Urothelium cell line (cell line): ENCODE results near the gene IL3RA.
"Not testable (repeated sequence)": the region's sequence is repeated elsewhere in the genome, so short reads cannot be mapped to it uniquely, and the experiment has no call there.

Experiments used
- DNase-seq: peaks from one replicate; pipeline ENCODE4 v3.0.0; 2011; ENCODE audit warnings: low spot score, mixed read lengths
- FAIRE-seq: peaks from 2 replicates; lab custom pipeline; 2011; peaks lifted over from hg19 to GRCh38; lab: Jason Lieb, UNC

IL3RA gene

DNA sequence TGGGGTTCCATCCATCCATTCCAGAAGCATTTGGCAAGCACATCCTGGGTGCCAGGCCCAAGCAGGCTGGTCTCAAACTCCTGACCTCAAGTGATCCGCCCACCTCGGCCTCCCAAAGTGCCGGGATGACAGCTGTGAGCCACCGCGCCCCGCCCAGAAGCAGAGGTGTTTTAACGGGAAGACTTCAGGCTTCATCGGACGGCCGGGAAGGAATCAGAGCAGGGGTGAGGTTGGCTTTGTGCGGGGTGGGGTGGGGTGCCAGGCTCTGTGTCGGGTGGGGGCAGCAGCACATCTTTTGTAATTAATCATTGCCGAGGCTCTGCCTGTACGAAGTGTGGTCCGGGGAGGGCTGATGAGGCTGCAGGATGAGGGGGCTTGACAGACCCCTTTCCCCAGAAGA lies 60.4 kb downstream of the IL3RA start:
- DNase-seq (no peak), FAIRE-seq (no peak)

DNA sequence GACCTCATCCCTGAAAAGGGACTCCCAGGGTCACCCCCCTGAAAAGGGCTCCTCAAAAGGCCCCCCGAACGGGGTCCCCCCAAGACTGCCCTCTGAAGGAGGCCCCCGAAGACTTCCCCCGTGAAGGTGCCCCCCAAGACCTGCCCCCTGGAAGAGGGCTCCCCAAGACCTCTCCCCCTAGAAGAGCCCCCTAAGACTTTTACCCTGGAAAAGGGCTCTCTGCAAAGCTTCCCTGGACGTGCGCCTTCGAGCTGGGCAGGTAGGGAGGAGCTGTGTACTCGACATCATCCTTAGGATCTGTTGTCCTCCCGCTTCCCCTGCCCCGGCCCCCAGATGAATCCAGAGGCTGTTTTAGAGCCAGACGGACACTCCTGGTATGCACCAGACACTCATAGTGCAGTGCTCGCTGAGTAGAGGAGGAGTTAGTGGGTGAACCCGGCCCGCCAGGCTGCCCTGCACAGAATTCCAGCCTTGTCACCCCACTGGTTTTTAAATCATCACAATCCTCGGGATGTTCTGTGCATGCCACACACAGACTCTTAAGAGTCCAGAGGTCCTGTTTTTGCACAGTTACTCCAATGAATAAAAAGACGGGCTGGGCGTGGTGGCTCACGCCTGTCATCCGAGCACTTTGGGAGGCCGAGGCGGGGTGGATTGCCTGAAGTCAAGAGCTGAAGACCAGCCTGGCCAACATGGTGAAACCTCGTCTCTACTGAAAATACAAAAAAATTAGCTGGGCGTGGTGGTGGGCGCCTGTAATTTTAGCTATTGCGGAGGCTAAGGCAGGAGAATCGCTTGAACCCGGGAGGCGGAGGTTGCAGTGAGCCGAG lies 61.1 kb downstream of the IL3RA start:
- no peak for FAIRE-seq
- no peak for DNase-seq

DNA sequence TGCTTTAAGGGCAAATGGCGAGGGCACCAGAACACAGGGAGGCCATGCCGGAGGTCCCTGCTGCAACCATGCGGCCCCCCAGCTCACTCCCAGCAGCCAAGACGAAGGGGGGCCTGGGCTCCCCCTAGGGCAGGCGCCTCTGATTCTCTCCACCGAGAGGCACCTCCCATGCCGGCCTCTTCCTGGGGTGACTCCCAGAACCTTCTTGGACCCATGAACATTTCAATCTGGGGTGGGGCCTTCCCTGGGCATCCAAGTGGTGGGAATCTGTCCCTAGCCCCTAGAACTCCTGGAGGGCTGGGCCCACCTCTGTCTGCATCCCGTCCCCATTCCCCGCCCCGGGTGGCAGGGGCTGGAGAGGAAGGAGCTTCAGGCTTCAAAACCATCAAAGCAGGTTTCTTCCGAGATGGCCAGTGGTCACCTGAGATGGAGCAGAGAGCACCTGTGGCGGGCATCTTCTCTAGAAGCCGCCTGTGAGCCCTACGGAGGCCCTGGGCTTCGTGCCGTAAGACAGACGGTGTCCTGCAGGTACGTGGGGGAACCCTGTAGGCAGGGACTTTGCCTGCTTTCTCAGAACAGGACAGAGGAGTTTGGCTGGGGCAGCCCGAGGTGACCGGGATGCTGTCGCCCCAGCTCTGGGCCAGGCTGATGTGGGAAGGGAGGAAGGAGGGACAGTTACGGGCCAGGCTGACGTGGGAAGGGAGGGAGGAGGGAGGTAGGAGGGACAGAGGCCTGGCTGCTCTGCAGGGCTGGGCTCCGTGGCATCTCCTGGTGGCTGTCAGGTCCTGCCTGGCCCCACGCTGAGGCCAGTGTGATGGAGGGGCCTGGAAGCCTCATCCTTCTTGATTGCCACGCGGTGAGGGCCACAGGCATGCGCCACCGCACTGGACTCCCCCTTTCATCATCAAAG lies 62.1 kb downstream of the IL3RA start:
- no peak for FAIRE-seq
- DNase-seq: no peak

DNA sequence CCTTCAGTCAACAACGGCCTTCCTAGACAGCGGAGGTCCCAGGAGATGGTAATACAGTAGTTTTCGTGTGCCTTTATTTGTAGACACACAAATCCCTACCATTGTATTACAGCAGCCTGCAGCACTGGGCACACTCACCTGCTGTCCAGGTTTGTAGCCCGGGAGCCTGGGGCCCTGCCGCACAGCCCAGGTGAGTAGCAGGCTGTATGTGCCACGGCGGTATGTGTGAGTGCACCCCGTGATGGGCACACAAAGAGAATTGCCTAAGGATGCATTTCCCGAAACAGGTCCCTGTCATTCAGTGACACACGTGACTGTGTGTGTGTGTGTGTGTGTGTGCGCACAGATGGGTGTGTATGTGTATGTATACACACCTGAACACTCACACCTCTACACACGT lies 63.5 kb downstream of the IL3RA start:
- no peak for DNase-seq
- no peak for FAIRE-seq

DNA sequence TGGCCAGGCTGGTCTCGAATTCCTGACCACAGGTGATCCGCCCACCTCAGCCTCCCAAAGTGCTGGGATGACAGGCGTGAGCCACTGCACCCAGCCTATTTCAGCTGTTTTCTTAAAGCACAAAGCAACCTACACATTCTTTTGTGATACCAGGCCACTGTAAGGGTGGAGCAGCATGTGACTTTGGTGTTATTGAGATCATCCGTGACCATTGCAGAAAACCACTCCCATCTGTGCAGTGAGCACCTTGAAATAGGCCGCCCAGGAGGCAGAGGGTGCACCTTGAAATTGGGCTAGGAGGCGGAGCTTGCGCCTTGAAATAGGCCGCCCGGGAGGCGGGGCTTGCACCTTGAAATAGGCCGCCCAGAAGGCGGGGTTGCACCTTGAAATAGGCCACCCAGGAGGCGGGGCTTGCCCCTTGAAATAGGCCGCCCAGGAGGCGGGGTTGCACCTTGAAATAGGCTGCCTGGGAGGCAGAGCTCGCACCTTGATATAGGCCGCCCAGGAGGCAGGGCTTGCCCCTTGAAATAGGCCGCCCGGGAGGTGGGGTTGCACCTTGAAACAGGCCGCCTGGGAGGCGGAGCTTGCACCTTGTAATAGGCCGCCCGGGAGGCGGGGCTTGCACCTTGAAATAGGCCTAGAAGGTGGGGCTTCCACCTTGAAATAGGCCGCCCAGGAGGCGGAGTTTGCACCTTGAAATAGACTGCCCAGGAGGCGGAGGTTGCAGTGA lies 64.3 kb downstream of the IL3RA start:
- FAIRE-seq: no peak
- no peak for DNase-seq

DNA sequence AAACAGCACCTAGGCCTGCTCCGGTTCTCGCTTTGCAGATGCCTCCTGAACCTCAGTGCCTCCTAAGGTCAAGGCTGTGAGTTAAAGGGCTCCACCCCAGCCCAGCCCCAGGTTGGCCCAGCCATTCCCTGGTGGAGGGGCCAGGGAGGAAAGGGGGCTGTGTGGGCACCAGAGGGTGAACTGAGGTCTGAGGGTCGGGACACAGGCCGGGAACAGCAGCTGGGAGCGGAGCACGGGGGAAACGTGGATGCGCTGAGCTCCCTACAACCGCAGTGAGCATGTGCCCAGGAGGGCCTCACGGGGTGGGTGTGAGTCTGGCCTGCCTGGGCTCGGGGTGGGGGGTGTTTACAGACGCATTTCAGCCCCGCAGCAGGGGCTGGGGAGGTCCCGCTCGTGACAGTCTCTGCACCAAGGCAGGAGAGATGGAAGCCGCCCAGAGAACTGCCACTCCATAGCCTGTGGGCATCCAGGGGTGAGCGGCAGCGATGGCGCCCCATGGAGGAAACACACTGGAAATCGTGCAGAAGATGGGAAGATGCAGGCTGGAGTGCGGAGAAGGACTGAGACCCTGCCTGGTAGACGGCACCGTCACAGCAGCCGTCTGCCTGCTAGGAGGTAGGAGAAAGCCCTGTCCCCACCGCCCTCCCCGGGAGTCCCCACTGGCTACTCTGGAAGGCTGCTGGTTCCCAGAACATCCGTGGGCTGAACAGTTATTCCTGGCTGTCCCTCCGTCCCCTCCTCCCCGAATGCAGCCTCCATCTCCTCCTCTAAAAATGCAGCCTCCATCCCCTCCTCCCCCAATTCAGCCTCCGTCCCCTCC lies 65.2 kb downstream of the IL3RA start:
- FAIRE-seq (no peak), DNase-seq (no peak)

DNA sequence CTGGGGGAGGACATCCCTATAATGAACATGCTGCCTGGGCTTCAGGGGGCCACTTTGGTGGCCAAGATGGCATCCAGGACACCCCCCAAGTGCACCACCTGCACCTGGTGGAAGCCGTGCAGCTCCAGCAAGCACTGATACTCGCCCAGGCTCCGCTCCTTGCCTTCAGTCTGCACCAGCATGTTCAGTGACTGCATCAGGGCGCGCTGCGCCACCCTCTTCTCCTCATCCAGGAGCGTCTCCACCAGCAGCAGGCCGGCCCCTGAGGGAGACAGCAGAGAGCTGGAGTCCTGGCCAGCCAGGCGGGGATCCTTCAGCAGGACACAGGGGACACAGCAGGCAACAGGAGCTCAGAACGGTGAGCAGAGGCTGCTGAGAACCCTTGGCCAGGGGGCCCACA lies 66.6 kb downstream of the IL3RA start:
- FAIRE-seq (no peak), DNase-seq (no peak)

DNA sequence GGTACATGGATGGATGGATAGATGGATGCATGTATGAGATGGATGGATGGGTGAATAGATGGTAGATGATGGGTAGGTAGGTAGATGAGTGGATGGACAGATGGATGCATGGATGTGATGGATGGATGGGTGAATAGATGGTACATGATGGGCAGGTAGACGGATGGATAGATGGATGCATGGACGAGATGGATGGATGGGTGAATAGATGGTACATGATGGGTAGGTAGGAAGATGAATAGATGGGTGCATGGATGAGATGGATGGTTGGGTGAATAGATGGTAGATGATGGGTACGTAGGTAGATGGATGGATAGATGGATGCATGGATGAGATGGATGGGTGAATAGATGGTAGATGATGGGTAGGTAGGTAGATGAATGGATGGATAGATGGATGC lies 67.3 kb downstream of the IL3RA start:
- not testable (repeated sequence) for DNase-seq, FAIRE-seq

DNA sequence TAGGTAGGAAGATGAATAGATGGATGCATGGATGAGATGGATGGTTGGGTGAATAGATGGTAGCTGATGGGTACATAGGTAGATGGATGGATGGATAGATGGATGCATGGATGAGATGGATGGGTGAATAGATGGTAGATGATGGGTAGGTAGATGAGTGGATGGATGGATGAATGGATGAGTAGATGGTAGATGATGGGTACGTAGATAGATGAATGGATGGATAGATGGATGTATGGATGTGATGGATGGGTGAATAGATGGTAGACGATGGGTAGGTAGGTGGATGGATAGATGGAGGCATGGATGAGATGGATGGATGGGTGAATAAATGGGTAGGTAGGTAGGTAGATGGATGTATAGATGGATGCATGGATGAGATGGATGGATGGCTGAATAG lies 69.2 kb downstream of the IL3RA start:
- not testable (repeated sequence) for DNase-seq, FAIRE-seq

DNA sequence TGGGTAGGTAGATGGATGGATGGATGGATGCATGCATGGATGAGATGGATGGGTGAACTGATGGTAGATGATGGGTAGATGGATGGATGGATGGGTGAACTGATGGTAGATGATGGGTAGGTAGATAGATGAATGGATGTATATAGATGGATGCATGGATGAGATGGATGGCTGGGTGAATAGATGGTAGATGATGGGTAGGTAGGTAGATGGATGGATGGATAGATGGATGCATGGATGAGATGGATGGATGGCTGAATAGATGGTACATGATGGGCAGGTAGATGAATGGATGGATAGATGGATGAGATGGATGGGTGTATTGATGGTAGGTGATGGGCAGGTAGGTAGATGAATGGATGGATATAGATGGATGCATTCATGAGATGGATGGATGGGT lies 70.5 kb downstream of the IL3RA start:
- DNase-seq (no peak), FAIRE-seq (no peak)

DNA sequence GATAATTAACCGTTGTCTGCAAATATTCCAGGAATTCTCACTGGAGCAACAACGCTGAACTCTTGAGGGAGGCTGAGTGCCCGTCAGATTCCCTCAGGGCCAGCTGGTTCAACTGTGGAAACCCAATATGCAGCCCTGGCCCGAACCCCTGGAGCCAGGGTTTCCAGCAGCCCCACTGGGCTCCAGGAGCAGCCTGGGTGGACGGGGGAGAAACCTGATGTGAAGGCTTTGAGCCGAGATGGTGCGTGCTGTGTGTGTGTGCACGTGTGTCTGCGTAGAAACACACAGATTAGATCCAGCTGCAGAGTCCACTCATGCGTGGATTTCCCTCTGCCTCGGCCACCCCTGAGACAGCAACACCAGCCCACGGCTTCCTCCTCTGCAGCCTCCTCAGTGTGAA lies 74.7 kb downstream of the IL3RA start:
- DNase-seq (no peak), FAIRE-seq (no peak)

DNA sequence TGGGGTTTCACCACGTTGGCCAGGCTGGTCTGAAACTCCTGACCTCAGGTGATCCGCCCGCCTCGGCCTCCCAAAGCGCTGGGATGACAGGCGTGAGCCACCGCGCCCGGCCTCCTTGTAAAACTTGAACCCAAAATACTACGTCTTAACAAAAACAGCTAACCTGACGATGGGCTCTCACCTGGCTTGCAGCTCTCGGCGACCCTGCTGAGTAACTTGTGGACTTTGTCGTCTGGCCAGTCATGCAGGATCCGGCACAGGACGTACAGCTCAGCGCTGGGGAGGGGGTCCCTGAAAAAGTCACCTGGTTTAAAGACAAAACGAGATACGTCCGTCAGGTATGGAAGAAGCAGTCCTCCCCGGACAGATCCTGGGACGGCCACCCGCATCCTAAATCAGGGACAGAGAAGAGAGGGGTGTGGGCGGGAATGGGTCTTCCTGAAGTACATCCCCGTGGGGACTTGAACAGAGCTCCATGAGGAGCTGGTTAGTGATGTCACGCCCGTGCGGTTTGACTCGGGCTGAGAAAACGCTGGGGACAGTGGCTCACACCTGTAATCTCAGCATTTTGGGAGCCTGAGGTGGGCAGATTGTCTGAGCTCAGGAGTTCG lies 76.1 kb downstream of the IL3RA start:
- DNase-seq (no peak), FAIRE-seq (no peak)

DNA sequence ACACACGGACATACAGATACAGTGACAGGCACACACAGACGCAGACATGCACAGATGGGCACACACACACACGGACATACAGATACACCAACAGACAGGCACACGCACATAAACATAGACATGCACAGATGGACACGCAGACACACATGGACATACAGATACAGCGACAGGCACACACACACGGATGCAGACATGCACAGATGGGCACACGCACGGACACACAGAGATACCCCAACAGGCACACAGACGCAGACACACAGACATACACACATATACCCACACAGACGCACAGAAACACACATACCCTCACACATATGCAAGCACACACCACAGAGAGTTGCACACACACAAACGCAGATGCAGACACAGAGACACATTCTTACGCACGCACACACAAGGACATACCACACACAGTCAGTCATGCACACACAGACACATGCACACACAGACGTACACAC lies 79.8 kb downstream of the IL3RA start:
- FAIRE-seq: no peak
- DNase-seq: no peak

DNA sequence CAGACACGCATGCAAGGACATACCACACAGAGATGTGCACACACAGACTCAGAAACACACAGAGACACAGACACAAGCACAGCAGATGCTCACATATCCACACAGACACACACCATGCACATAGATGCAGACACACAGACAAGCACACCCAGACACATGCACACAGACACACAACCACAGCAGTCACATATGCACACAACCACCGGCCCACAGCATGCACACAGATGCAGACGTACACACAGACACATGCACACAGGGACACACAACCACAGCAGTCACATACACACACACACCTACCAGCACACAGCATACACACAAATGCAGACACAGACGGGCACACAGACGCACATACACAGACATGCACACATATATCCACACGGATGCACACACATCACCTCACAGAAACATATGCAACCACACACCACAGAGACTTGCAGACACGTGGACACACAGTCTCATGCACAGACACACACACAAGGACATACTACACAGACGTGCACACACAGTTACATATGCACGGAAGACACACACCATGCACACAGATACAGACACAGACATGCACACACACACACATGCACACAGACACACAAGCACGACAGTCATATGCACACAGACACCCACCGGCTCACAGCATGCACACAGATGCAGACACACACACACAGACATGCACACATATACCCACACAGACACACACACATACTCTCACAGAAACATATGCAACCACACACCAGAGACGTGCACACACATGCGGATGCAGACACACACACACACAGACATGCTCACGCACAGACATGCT lies 80.6 kb downstream of the IL3RA start:
- DNase-seq (no peak), FAIRE-seq (no peak)

DNA sequence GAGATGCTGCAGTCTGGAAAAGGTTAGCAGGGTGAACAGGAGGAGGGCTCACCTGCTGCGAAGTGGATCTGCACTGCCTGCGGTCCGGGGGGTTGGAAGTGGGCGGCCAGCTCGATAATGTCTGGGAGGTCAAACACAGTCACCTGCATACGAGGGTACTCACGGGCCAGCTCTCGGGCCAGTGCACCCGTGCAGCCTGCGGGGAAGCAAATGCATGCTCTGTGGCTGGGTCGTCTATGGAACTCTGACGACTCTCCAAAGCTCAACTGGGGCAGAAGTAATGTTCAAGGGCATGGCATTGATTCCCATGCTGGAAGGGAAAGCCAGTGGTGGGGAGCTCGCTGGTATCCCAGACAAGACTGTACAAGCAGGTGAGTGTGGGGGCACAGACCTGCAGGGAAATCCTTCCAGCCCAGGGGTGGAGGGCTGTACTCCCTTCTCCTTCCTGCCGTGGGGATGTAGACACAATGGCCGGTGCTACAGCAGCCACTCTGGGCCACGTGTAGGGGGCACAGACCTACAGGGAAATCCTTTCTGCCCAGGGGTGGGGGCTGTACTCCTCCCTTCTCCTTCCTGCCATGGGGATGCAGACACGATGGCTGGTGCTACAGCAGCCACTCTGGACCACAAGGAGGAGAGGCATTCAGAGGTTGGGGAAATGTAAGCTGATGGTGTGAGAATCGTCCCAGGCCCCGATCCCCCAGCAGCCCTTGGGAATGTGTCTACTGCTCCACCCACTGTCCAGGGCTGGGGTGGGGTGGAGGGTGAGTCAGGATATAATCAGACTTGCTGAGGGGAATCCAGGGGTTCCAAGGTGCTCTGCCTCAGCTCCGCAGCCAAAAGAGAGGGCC lies 81.6 kb downstream of the IL3RA start:
- FAIRE-seq (no peak), DNase-seq (no peak)

DNA sequence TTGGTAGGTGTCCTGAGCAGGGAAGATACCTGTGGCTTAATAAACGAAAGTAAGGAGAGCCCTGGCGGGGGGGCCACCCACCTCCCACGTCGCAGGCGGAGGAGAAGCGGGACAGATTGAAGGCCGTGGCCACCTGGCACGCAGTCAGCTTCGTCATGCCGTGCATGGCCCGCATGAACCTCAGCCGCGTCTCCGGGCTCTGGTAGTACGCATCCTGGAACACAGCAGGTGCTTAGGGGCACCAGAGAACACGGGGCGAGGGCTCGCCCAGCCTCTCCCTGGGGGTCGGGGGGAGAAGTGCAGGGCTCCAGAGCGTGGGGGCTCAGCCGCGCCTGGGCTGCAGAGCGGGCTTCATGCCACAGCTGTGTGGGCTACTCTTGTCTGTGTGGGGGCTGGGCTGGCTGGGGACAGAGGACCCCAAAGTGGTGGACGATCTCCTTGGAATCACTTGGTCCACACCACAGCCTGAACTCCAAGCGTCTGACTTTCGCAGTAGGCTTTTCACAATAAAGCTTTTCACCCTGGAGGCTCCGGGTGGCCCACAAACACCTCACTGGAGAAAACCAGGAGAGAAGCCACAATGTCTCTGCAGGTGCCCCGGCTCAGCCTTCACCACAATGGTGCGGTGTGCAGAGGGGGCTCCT lies 82.4 kb downstream of the IL3RA start:
- DNase-seq: no peak
- no peak for FAIRE-seq

DNA sequence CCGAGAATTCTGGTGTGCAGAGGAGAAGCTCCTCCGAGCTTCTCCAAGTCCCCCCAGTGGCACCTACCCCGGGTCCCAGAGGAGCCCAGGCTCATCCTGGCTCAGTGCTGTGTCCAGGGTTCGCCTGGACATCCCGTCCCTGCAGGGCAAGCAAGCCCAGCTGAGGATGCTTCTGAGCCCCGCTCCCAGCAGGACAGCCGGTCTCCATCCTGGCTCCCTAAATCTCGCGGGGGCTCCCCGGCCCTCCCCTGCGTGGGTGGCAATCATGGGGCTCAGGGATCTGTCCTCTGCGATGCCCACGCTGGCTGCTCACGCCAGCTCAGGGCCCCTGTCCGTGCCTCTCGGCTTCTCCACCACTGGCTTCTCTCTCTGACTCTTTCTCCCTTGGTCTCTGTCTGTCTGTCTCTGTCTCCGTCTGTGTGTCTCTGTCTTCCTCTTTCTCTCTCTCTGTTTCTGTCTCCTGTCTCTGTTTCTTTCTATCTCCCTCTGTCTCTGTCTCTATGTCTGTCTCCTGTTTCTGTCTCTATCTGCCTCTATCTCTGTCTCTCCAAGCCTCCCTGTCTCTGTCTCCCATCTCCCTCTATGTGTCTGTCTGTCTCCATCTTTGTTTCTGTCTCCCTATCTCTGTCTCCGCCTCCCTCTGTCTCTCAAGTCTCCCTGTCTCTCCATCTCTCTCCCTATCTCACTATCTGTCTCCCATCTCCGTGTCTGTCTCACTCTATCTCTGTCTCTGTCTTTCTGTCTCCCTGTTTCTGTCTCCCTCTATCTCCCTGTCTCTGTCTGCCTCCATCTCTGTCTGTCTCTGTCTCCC lies 83.2 kb downstream of the IL3RA start:
- DNase-seq: no peak
- no peak for FAIRE-seq
